HG02884 (cell line): ENCODE results near the gene THY1.
"Not testable (repeated sequence)": the region's sequence is repeated elsewhere in the genome, so short reads cannot be mapped to it uniquely, and the experiment has no call there.

Experiments
- ATAC-seq: cut with Tn5 transposase; IDR thresholded peaks from one replicate; pipeline ENCODE4 v1.9.1; 2021; ENCODE audit warnings: mild to moderate bottlenecking, moderate library complexity; ENCODE audit not compliant: unreplicated experiment

THY1 gene

GRCh38 chr11:119446434-119446833, 23.5 kb upstream of the THY1 start:
- ATAC-seq, result no peak

GRCh38 chr11:119445850-119446249, 22.9 kb upstream of the THY1 start:
- no peak for ATAC-seq

GRCh38 chr11:119445379-119445778, 22.4 kb upstream of the THY1 start:
- no peak for ATAC-seq

GRCh38 chr11:119441898-119442243, 18.9 kb upstream of the THY1 start:
- no peak for ATAC-seq

GRCh38 chr11:119438599-119438998, 15.6 kb upstream of the THY1 start:
- no peak for ATAC-seq

GRCh38 chr11:119437521-119437920, 14.5 kb upstream of the THY1 start:
- ATAC-seq, result not testable (repeated sequence)

GRCh38 chr11:119436711-119437110, 13.7 kb upstream of the THY1 start:
- ATAC-seq, result no peak

- ATAC-seq, result no peak
Observed at GRCh38 chr11:119436093-119436492, 13.1 kb upstream of the THY1 start.

GRCh38 chr11:119434591-119435330, 11.8 kb upstream of the THY1 start:
- ATAC-seq, result no peak

- ATAC-seq, result no peak
Observed at GRCh38 chr11:119433358-119433725, 10.4 kb upstream of the THY1 start.

- ATAC-seq, result no peak
Observed at GRCh38 chr11:119432484-119433357, 9.7 kb upstream of the THY1 start.

- ATAC-seq, result no peak
Observed at GRCh38 chr11:119431523-119431922, 8.6 kb upstream of the THY1 start.

GRCh38 chr11:119427279-119427678, 4.3 kb upstream of the THY1 start:
- no peak for ATAC-seq

- ATAC-seq, result no peak
Observed at GRCh38 chr11:119426142-119426541, 3.2 kb upstream of the THY1 start.

- ATAC-seq, result no peak
Observed at GRCh38 chr11:119424775-119425174, 1.8 kb upstream of the THY1 start.

- ATAC-seq, result no peak
Observed at GRCh38 chr11:119424276-119424675, 1.3 kb upstream of the THY1 start.

- no peak for ATAC-seq
Observed at GRCh38 chr11:119423509-119424254, 710 bp upstream of the THY1 start.

- no peak for ATAC-seq
Observed at GRCh38 chr11:119421941-119422808, 797 bp downstream of the THY1 start.

- ATAC-seq, result no peak
Observed at GRCh38 chr11:119421351-119421750, 1.6 kb downstream of the THY1 start.

GRCh38 chr11:119420631-119421030, 2.3 kb downstream of the THY1 start:
- no peak for ATAC-seq
